GM12801 (cell line): ENCODE data around the gene MBL2.

ENCODE experiments used
- CTCF ChIP-seq: IDR thresholded peaks from one replicate; pipeline ENCODE4 v1.5.1; 2011; ENCODE audit warnings: control low read depth; ENCODE audit not compliant: insufficient read length; ENCODE audit errors: extremely low read depth

MBL2 gene

GRCh38 chr10:52805414-52806285 is 33.1 kb upstream of the MBL2 start:
- TF ChIP-seq CTCF: no peak

- no peak for TF ChIP-seq CTCF
Measured at GRCh38 chr10:52801947-52802346, 29.4 kb upstream of the MBL2 start.

GRCh38 chr10:52786098-52786497 is 13.5 kb upstream of the MBL2 start:
- no peak for TF ChIP-seq CTCF

- no peak for TF ChIP-seq CTCF
Measured at GRCh38 chr10:52785418-52785817, 12.8 kb upstream of the MBL2 start.

- TF ChIP-seq CTCF: no peak
Measured at GRCh38 chr10:52783726-52784125, 11.1 kb upstream of the MBL2 start.

- no peak for TF ChIP-seq CTCF
Measured at GRCh38 chr10:52782554-52782953, 10.0 kb upstream of the MBL2 start.

GRCh38 chr10:52780391-52781155 is 8.0 kb upstream of the MBL2 start:
- no peak for TF ChIP-seq CTCF
